Endometrial microvascular endothelial cells (primary cell): Measurements from ENCODE around the gene RPS6KA3. TPM values are rescaled to one million over a fixed set of nuclear protein-coding genes. Genes with fewer than 3 reads are reported as not detected.

Source experiments
- in situ Hi-C: cut with HindIII; loops from 2 replicates; pipeline ENCODE4 v1.10.0; 2017; ENCODE audit warnings: low sequenced_read_pairs, low pct_unique_long_range_greater_than_20kb; ENCODE audit errors: inconsistent ontology term
- total RNA-seq: library from RNA; depleted of rRNA; stranded (reverse); fragments of >200 nt; gene quantifications from one replicate; pipeline ENCODE4 v1.2.3, GENCODE V29; 2015; ENCODE audit errors: inconsistent ontology term

The RPS6KA3 gene
- total RNA-seq: 90.5 TPM

DNA sequence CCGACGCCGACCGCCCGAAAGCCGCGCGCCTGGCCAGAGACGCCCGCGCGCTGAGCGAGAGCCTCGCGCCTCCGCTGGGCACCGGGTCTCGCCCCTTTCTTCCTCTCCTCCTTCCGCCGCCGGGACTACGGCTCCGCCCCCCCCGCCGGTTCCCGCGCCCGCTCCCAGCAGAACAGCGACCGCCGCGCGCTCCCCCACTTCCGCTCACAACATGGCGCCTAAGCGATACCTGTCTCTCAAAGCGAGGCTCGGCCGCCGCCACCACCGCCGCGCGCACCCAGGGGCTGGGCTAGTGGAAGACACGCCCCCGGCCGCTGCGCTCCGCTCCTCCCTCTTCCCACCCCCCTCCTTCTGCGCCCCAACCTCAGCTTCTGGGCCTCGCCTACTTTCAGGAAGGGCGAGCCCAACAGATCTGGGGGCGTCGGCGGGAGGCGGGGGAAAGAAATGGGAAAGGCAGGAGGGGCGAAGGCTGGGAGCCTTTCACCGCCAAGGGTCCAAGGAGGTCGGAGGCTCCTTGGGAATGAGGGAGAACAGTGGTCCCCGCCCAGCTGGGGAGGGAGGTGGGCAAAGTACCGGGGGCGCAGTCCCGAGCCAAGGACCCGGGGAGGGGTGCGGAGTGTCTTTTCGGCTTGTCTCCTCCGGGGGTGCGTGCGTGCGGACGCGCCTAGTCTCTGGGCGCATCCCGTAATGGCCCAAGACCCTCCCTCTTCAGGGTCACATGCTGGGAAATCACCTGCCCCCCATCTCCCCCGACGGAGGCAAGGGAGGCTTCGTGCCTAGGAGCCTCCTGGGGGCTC, at the start of gene RPS6KA3:
Gene RPS6KA3 (minus strand): TSS at position 100 of the 797 bp plus-strand sequence. CDS start 277 bp downstream, outside the sequence.
- in situ Hi-C loops: no loop called here

DNA sequence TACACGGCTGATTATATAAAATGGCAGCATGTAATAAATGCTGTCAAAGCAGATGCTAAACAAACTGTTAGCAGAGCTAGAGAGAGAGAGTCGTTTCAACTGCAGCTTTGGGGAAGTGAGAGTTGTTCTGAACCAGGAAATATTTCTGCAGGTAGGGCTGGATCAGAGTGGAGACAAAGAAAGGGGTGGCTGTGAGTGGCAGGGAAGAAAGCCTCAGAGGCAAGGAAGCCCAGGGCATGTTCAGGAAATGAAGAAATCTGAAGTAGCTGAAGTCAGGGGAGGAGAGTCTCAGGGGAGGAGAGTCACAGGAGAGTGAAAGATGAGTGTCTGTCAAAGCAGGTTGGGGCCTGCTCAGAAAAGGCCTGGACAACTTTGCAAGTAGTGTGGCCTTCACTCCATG, 48.4 kb upstream of the RPS6KA3 start:
- in situ Hi-C loops: no loop called here

DNA sequence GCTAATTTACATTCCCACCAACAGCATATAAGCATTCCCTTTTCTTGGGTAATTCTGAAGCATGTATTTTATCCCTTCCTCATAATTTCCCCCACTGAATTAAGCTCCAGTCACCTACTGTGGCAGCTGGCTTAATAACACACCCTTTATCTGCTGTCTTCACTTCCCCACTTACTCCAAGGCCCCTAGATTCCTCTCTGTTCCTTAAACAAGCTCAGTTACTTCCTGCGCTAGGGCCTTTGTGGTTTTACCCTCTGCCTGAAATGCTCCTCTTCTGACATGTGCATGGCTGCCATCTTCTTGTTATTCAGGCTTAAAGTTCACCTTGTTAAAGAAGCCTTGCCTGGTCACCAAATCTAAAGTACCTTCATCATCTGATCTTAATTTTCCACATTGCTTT, 47.2 kb upstream of the RPS6KA3 start:
- in situ Hi-C loops: no loop called here

DNA sequence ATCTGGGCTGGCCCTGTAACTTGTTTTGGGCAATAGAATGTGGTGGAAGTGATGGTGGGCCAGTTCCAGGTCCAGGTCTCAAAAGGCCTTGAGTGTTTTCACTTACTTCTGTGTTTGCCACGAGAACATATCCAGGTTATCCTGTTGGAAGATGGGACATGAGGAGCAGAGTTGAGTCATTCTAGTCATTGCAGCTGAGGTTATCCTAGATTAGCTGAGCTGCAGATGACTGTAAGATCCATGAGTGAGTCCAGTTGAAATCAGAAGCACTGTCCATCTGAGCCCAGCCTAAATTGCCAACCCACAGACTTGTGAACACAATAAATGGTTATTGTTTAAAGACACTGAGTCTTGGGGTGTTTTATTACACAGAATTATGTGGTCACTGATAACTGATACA, 45.3 kb upstream of the RPS6KA3 start:
- in situ Hi-C loops: no loop called here

DNA sequence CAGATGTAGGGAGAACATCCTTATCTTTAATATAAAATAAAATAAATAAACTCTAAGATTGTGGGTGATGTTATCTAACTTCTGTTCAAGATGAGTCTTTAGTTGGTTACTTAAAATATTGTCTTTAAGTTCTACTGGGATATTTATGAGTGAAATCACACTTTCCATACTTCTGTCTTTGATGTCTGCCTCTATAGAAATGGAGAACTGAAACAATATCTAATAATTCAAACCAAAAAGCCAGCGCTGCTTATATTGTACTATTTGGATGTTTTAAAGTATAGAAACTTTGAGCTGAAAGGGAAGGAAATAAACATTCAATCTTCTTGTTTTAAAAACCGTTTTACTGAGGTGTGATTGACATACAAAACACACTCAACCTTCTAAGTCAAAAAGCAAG, 44.8 kb upstream of the RPS6KA3 start:
- in situ Hi-C loops: no loop called here

DNA sequence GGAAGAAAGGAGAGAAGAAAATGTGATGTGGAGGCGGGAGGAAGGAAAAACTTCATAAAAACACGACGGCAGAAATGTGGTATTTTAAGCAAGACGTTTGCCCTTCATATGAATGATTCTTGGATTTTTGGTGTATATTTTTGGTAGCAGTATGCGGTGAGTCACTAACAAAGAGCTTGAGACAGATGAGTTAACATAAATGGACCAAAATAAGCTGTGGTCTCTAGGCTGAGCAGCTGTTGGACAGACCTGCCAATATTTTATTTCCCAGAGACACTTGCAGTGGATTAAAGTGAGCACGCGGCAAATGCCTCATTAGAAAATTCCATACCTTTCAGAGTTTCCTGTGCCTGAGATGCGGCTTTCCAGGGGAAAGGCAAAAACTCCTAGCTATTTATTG, 43.1 kb upstream of the RPS6KA3 start:
- in situ Hi-C loops: no loop called here

DNA sequence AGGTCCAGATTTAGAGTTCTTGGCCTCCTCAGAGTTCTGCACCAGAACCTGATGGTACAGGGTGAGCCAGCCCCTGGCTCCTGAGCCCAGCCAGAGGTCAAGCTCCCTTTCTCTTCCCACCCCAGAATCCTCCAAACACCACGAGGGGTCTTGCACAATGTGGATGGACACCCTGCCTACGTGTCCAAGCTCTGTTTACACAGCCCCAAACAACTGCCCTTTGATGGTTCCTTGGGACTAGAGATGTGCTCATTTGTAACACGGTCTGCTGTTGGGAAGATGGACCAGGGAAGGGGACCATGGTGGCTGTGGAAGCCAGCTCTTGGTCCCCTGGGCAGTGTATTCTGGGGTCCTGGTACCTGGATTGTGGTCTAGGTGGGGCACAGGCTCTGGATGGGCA, 40.0 kb upstream of the RPS6KA3 start:
- in situ Hi-C loops: no loop called here

DNA sequence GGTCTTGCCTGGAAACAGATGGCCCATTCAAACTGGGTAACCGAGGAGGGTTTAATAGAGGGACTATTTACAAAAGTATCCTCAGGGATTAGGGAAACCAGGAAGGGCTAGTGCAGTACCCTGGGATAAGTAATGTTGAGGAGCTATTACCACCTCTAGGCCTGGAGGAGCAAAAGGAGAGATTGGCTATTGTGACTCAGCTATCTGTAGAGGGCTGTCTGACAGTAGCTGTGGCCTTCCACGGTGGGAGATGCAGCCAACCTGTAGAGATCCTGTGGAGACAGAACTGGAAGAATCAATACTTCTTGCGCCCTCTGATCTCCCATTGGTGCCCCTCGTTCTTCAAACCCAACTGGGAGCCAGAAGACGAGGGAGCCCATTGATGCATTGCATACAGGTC, 34.1 kb upstream of the RPS6KA3 start:
- in situ Hi-C loops: no loop called here

DNA sequence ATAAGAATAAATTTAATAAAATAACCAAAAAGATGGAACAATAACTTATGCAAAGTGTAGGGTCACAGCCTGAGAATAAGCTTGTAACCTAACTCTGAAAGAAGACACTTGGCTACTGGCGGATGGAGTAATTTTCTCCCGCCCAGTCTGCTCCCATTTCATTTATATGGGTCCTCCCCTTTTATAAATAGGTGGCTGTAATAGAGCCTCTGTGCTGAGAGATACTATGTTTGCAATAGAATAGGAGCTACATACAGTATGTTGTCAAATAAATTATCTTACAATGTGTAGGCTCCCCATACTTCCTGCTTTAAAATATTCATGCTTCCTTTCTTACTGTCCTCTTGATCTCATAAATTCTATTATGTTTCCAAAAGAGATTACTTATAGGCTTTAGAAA, 28.2 kb upstream of the RPS6KA3 start:
- in situ Hi-C loops: no loop called here

DNA sequence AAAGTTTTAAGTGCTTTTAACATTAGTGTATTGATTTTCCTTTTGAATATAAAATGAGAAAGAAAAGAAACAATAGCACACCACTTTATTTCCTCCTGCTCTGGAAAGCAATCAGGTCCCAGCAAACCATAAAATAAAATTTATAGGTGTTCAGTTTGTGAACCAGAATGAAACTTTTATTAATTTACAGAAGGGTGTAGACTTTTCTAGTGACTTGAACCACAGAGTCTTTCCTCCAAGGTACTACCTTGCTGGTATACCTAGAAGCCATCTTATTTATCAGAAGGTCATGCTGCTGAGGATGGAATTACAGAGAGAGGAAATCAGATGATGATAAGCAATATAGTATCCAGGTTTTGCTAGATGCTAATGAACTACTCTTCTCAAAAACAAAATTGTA, 27.6 kb upstream of the RPS6KA3 start:
- in situ Hi-C loops: no loop called here

DNA sequence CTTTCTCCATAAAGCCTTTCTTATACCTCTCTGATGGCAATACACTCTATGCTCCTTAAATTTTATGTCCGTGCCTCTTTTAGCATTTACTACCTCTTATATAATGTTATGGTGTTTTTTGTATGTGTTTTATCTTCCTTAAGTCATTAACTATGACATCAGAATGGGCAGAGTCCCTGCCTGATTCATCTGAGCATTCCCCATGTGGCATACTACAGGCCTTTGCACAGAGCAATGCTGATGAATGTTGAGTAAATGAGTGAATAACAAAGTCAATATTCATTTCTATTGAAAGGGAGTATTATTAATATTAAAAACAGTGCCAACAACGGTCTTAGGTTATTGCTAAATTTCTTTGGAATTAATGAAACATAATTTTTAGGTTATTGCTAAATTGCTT, 18.8 kb upstream of the RPS6KA3 start:
- in situ Hi-C loops: no loop called here

DNA sequence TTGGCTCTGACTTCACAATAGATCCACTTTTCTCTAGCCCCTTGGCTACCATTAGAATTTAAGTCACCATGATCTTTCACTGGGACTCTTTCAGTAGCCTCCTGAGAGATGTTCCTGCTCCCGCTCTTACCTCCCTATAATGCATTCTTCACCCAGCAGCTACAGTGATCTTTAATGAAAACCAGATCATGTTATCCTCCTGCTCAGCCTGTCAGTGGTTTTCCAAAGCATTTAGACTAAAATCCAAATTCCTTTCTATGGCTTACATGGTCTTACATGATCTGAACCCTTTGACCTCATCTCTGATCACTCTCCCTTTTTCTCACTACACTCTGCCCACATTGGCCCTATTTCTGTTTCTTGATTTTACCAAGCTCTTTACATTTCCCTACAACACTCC, 18.3 kb upstream of the RPS6KA3 start:
- in situ Hi-C loops: no loop called here

DNA sequence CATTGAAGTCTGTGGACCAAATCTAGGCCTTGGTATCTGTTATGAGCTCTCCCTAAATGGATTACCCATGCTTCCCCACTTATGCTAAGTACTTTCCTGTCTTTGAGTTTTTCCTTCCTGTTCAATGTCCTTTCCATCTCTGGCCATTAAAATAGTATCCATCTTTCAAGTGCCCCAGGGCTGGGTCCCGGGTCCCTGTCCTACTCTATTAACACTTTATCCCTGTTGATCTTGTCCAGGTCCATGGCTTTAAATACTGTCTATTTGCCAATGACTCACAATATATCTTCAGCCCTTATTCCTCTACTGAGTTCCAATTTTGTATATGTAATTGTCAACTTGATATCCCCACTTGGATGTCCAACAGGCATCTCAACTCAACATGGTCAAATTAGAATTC, 17.7 kb upstream of the RPS6KA3 start:
- in situ Hi-C loops: no loop called here

DNA sequence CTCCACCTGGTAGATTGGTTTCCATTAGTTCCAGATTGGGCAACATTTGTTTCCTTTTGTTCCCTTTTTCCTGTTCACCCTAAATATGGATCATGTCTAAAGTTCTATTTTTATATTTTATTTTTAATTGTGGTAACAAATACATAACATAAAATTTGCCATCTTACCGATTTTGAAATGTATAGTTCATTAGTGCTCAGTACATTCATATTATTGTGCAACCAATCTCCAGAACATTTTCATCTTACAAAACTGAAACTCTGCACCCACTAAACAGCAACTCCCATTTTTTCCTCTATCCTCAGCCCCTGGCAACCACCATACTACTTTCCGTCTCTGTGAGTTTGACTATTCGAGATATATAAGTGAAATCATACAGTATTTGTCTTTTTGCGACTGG, 14.2 kb upstream of the RPS6KA3 start:
- in situ Hi-C loops: no loop called here

DNA sequence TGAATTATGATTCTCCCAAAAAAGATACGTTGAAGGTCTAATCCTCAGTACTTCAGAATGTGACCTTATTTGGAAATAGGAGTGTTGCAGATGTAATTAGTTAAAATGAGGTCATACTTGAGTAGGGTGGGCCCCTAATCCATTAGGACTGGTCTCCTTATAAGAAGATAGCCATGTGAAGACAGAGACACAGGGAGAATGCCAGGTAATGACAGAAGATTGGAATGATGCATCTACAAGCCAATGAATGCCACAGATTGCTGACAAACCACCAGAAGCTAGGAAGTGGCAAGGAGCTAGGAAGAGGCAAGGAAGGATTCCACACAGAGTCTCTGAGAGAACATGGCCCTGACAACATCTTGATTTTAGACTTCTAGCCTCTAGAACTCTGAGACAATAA, 7.4 kb upstream of the RPS6KA3 start:
- in situ Hi-C loops: no loop called here

DNA sequence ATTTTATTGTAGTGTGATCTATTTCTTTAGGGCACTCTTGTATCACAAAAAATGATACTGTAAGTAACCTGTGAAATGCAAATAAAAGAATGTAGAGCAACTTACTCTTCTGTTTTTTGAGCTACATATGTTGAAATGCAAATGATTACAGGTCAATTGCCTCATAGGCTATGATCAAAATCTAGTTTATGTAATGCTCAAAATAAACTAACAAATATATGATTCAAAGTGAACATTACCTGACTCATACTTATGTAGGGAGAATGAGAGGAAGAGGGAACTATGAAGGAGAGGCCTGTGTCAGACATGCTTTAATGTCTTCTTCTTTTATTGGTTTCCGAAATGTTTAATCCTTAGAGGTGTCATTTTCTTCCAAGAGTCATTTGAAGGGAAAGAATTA, 5.0 kb upstream of the RPS6KA3 start:
- in situ Hi-C loops: no loop called here

DNA sequence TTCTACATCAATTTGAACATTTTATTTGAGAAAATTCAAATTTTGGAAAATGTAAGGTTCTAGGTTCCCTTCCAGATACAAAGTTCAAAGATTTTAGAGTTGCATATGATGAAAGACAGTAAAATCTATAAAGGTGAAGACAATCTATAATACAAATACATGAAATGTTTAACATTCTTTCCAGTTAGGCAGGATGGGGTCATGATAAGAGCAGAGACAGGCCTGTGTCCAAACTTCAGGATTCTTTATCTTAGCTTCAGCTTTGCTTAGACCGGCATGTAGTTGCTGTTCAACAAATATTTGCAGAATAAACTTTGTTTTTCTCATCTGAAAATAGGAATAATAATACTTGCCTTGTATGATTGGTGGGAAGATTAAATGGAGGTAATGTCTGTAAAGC, 4.5 kb upstream of the RPS6KA3 start:
- in situ Hi-C loops: no loop called here

DNA sequence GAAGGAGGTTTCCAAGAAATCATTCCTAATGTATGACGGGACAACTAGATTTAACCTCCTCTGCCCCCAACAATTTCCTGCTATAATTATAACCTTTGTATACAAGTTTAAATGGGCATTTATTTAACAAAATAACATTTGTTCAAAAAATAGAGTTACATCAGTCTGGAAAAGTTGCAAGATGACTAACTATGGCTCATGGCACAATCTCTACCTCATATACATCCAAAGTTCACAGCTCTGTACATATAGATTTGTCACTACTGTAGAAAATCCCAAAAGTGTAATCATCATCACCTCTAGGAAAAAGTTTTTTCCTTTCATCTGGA, 3.8 kb upstream of the RPS6KA3 start:
- in situ Hi-C loops: no loop called here

DNA sequence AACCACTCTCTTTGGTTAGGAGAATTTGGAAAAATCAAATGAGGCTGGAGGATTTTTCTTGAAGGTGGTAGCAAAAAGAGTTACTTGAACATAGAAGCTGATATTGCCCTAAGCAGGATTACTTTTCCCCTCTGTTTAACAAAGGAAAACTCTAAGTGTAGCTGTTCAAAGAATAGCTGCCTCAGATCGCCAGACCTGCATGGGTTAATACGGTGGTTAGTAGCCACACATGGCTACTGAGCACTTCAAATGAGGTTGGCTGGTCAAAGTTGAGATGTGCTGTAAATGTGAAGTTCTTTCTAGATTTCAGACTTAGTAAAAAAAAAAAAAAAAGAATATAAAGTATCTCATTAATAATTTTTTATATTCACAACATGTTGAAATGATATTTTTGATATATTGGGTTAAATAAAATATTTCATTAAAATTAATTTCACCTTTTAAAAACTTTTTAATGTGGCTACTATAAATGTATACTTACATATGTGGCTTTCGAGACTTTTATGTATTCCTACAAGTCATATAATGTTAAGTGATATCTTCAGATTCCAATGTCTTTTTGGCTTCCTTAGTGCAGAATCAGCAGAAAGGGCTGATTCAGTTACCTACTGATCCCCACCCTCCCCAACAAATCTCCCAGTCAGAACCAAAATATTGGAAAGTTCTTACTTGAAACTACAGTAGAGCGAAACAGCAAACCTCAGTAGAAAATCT, 3.3 kb upstream of the RPS6KA3 start:
- in situ Hi-C loops: no loop called here

DNA sequence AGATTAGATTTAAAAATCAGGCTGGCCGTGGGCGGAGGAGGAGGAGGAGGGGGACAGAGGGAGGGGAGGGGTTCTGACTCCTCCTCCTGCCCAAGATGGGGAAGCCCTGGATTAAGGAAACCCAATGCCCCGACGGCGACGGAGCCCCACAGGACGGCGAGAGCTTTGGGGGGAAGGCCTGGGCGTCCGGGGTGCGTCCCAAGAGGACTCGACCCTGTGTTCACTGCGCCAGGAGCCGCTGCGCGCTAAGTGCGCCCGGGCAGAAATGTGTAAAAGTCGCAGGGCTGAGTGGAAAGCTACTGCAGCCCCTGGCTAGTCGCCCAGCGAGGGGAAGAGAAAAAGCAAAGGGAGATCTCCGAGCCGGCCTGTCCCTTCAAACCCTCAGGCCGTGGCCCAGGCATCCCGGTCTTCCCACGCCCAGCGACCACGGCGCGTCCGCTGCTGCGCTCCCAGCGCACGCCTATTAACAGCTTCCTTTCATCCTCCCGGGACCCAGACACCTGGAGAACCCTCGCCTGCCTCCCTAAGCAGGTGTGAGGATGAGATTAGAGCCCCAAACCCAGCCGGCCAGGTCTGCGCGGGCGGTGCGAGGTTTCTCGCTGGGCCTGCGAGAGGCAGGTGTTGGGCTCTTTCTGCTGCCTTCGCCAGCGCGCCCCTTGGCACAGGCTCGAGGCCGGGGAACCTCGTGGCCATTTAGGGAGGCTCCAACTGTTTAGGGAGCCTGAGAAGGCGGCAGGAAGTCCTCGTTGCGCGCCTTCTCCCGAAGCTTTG, 1.4 kb upstream of the RPS6KA3 start:
- in situ Hi-C loops: no loop called here
